ENCODE measurements around the gene PIR.

- TF ChIP-seq GATA2 (IDR thresholded peaks at IDR 0.05; ENCODE audit: insufficient read depth, insufficient read length, low read depth, low read length) (no peak), CTCF (IDR thresholded peaks at IDR 0.05; ENCODE audit: extremely low read depth in 1 of 2, insufficient read depth in 1 of 2, low read depth in 1 of 2, low read length in 2 of 2) (no peak), POLR2AphosphoS5 (IDR thresholded peaks at IDR 0.05; ENCODE audit: insufficient read depth, low read depth, low read length) (no peak), POLR2A (IDR thresholded peaks at IDR 0.05; ENCODE audit: low read depth, low read length) (no peak), EZH2 (IDR thresholded peaks at IDR 0.05; ENCODE audit: borderline replicate concordance, low read depth, low read length, severe bottlenecking) (no peak), MAX (IDR thresholded peaks at IDR 0.05; ENCODE audit: insufficient read depth, insufficient read length) (no peak), MYC (IDR thresholded peaks at IDR 0.05; ENCODE audit: low read depth, low read length) (no peak), FOS (IDR thresholded peaks at IDR 0.05; ENCODE audit: borderline replicate concordance, insufficient read depth, low read length) (no peak), JUN (IDR thresholded peaks at IDR 0.05; ENCODE audit: borderline replicate concordance, insufficient read depth, insufficient read length, low read depth) (no peak)
Observed at GRCh38 chrX:15530318-15530717, 37.2 kb upstream of the PIR start.
